CD4-positive, alpha-beta T cell treated with Interleukin-6 at 100 ng/mL for 8 hours (primary cell): ENCODE results near the gene FCAMR.
A peak's percentile ranks its signal among the peaks of the same experiment; 100 is the strongest.

Experiments
- DNase-seq: peaks from one replicate; pipeline ENCODE4 v3.0.0-alpha.2; 2020; ENCODE audit warnings: mixed read lengths, low spot score

The FCAMR gene

GRCh38 chr1:206909161-206909882 lies 60.9 kb downstream of the FCAMR start:
- peak; percentile 64 for DNase-seq

- no peak for DNase-seq
These were observed 62.2 kb downstream of the FCAMR start for GRCh38 chr1:206908038-206908437.
